SKM-1 treated with dmso at 0.1 percent for 144 hours (cell line): ENCODE results near the gene AGA.

Experiments
- DNase-seq: peaks from one replicate; lab custom pipeline; 2025; ENCODE audit not compliant: unreplicated experiment; lab: John Stamatoyannopoulos, UW

The AGA gene

GRCh38 chr4:177391287-177391686, 51.0 kb downstream of the AGA start:
- DNase-seq, result no peak

- no peak for DNase-seq
Measured at GRCh38 chr4:177386278-177386815, 55.9 kb downstream of the AGA start.

GRCh38 chr4:177385576-177386277, 56.5 kb downstream of the AGA start:
- DNase-seq, result no peak

- no peak for DNase-seq
Measured at GRCh38 chr4:177384856-177385397, 57.3 kb downstream of the AGA start.

GRCh38 chr4:177381762-177382310, 60.4 kb downstream of the AGA start:
- no peak for DNase-seq
